ENCODE results near the gene MEIS3. TPM values are rescaled to one million over a fixed set of nuclear protein-coding genes. Genes with fewer than 3 reads are reported as not detected.

MEIS3 gene
- total and polyA plus RNA-seq, 10 of the 15 experiments (the other 5 are each of a cell fraction or from before 2014, with no cell fraction given): 0.05 to 0.23 TPM; not detected in 8

- in situ Hi-C loops (cut with MboI) (no loop called here), intact Hi-C loops (cut with micrococcal nuclease; ENCODE audit: unreplicated experiment) (no loop called here)
- no peaks in the 10 kb centered on the region for H3K27me3 ChIP-seq (replicated peaks in 1 of 2; ENCODE audit: control insufficient read depth in 2 of 2, insufficient read depth in 2 of 2, low read length in 1 of 2)
- H3K4me2 ChIP-seq (ENCODE audit: control insufficient read depth, insufficient read depth): no peak overlapping the region
- H2AFZ ChIP-seq (ENCODE audit: control insufficient read depth, low read depth, low read length): no peak overlapping the region
- WGBS (ENCODE audit: insufficient coverage, insufficient replicate concordance, low lambda C conversion rate, missing lambda C conversion rate): 95% methylated on average over 21 of the region's 21 CpGs
- no peak overlapping the region for H3K4me3 ChIP-seq
- ChIA-PET SMC1A (ENCODE audit: uncharacterized antibody, unreplicated experiment) (interaction anchor here (1.0 to 1.2 kb wide), 2 partner anchors 14 to 438 kb away, joined by 3 to 4 read pairs; no protein-coding TSS in a partner anchor), RAD21 (ENCODE audit: unreplicated experiment) (no interaction called here), CTCF (no interaction called here), POLR2A (no interaction called here)
- DNase-seq (ENCODE audit: low read depth, low spot score): no peak
- no peak for ATAC-seq
- no peaks in the 10 kb centered on the region for H4K20me1 ChIP-seq (ENCODE audit: control insufficient read depth, insufficient read depth)
- H3K36me3 ChIP-seq (ENCODE audit: control insufficient read depth in 2 of 2, insufficient read depth in 2 of 2, low read length in 1 of 2): peaks cover 12 to 24% of the 10 kb centered on the region in 2 experiments
- TF ChIP-seq ASH2L (IDR thresholded peaks at IDR 0.05; ENCODE audit: borderline replicate concordance, low read depth): no peak
- no peak for TF ChIP-seq TCF3 (IDR thresholded peaks at IDR 0.05; ENCODE audit: borderline replicate concordance, insufficient read depth, low read depth, low read length)
- no peak for TF ChIP-seq EZH2 (IDR thresholded peaks at IDR 0.05; ENCODE audit: borderline replicate concordance, control insufficient read depth, low read depth, low read length)
- TF ChIP-seq BMI1 (IDR thresholded peaks at IDR 0.05; ENCODE audit: borderline replicate concordance): no peak
- TF ChIP-seq ESRRA (IDR thresholded peaks at IDR 0.05; ENCODE audit: low read length): no peak
- TF ChIP-seq FOXM1 (IDR thresholded peaks at IDR 0.05; ENCODE audit: low read depth, low read length): no peak
- TF ChIP-seq ZNF384 (IDR thresholded peaks at IDR 0.05; ENCODE audit: borderline replicate concordance, low read depth, low read length): no peak
- TF ChIP-seq SKIL (IDR thresholded peaks at IDR 0.05; ENCODE audit: low read depth, poor library complexity, severe bottlenecking): no peak
- no peaks in the 10 kb centered on the region for H3K4me1 ChIP-seq (ENCODE audit: control insufficient read depth, insufficient read depth, low read length)
- no peaks in the 10 kb centered on the region for H3K9me3 ChIP-seq (replicated peaks; ENCODE audit: control insufficient read depth, insufficient read depth, low read length)
- no peak for FAIRE-seq
- no TSS peak for BruUV-seq (replicated peaks)
- no peak overlapping the region for H3K27ac ChIP-seq (ENCODE audit: control insufficient read depth, insufficient read depth)
- H3K79me2 ChIP-seq (ENCODE audit: control insufficient read depth, insufficient read depth, low read length): no peaks in the 10 kb centered on the region
- H3K9ac ChIP-seq (ENCODE audit: control insufficient read depth, insufficient read depth, low read length): no peak overlapping the region
Measured at GRCh38 chr19:47362321-47362720, 57.0 kb downstream of the MEIS3 start.
